NCI-H187 treated with DMSO at 0.1 percent for 48 hours (cell line): ENCODE results near the gene MYH4.

Experiments used
- DNase-seq: peaks from one replicate; lab custom pipeline; 2025; lab: John Stamatoyannopoulos, UW

Gene MYH4

GRCh38 chr17:10421900-10422542 is 47.3 kb downstream of the MYH4 start, which contains the start of gene MYH8:
TSS of gene MYH8 (minus strand) at chr17:10421950. CDS start at chr17:10420227, 1,723 bp downstream.
- DNase-seq = no peak

GRCh38 chr17:10421211-10421610 is 48.1 kb downstream of the MYH4 start:
- no peak for DNase-seq

- no peak for DNase-seq
Observed at GRCh38 chr17:10420811-10421210, 48.5 kb downstream of the MYH4 start.

GRCh38 chr17:10417431-10417830 is 51.9 kb downstream of the MYH4 start:
- no peak for DNase-seq

- no peak for DNase-seq
Observed at GRCh38 chr17:10415161-10415560, 54.2 kb downstream of the MYH4 start.

- DNase-seq = no peak
Observed at GRCh38 chr17:10403589-10403988, 65.8 kb downstream of the MYH4 start.

GRCh38 chr17:10398352-10398751 is 71.0 kb downstream of the MYH4 start:
- DNase-seq = no peak

GRCh38 chr17:10396524-10397163 is 72.7 kb downstream of the MYH4 start:
- no peak for DNase-seq

GRCh38 chr17:10394201-10394887 is 75.0 kb downstream of the MYH4 start:
- DNase-seq = no peak
